Measurements from ENCODE around the gene RBMS3. TPM values are rescaled to one million over a fixed set of nuclear protein-coding genes. Genes with fewer than 3 reads are reported as not detected.
"Not testable (repeated sequence)": the region's sequence is repeated elsewhere in the genome, so short reads cannot be mapped to it uniquely, and the experiment has no call there.

The RBMS3 gene
- total RNA-seq, 3 donors from 2014 or later, result 0.81 to 1.9 (median 1.1) TPM

- Mint-ChIP-seq H3K36me3 (ENCODE audit: insufficient read depth) (no peaks in the 10 kb centered on the region), H3K4me3 (no peak overlapping the region), H3K4me1 (ENCODE audit: low read depth) (no peaks in the 10 kb centered on the region), H3K27me3 (ENCODE audit: low read depth) (no peaks in the 10 kb centered on the region), H3K9me3 (peaks cover 4% of the 10 kb centered on the region)
- no peak for DNase-seq
- no peak for ATAC-seq
Measured at GRCh38 chr3:29451920-29452319, 171.0 kb downstream of the RBMS3 start.

GRCh38 chr3:29452934-29453283 lies 172.0 kb downstream of the RBMS3 start:
- Mint-ChIP-seq H3K27me3 (ENCODE audit: low read depth) (no peaks in the 10 kb centered on the region), H3K4me3 (no peak overlapping the region), H3K4me1 (ENCODE audit: low read depth) (no peaks in the 10 kb centered on the region), H3K9me3 (peaks cover 4% of the 10 kb centered on the region), H3K36me3 (ENCODE audit: insufficient read depth) (no peaks in the 10 kb centered on the region)
- no peak for ATAC-seq
- DNase-seq, result no peak

- Mint-ChIP-seq H3K27me3 (ENCODE audit: low read depth) (no peaks in the 10 kb centered on the region), H3K4me3 (no peak overlapping the region), H3K4me1 (ENCODE audit: low read depth) (no peaks in the 10 kb centered on the region), H3K36me3 (ENCODE audit: insufficient read depth) (no peaks in the 10 kb centered on the region), H3K9me3 (peaks cover 4% of the 10 kb centered on the region)
- no peak for ATAC-seq
- DNase-seq, result no peak
Measured at GRCh38 chr3:29453284-29454001, 172.6 kb downstream of the RBMS3 start.

GRCh38 chr3:29454161-29454611 lies 173.3 kb downstream of the RBMS3 start:
- no peaks in the 10 kb centered on the region for H3K4me1 Mint-ChIP-seq (ENCODE audit: low read depth)
- H3K9me3 Mint-ChIP-seq, result peaks cover 4% of the 10 kb centered on the region
- ATAC-seq (no peak), DNase-seq (no peak)
- no peaks in the 10 kb centered on the region for H3K27me3 Mint-ChIP-seq (ENCODE audit: low read depth)
- H3K4me3 Mint-ChIP-seq, result no peak overlapping the region
- no peaks in the 10 kb centered on the region for H3K36me3 Mint-ChIP-seq (ENCODE audit: insufficient read depth)

- no peaks in the 10 kb centered on the region for H3K27me3 Mint-ChIP-seq (ENCODE audit: low read depth)
- no peaks in the 10 kb centered on the region for H3K4me1 Mint-ChIP-seq (ENCODE audit: low read depth)
- peaks cover 4% of the 10 kb centered on the region for H3K9me3 Mint-ChIP-seq
- DNase-seq (no peak), ATAC-seq (no peak)
- no peaks in the 10 kb centered on the region for H3K36me3 Mint-ChIP-seq (ENCODE audit: insufficient read depth)
- no peak overlapping the region for H3K4me3 Mint-ChIP-seq
Measured at GRCh38 chr3:29456901-29457300, 176.0 kb downstream of the RBMS3 start.

- H3K4me3 Mint-ChIP-seq, result no peak overlapping the region
- no peak for ATAC-seq
Measured at GRCh38 chr3:29463304-29463703, 182.4 kb downstream of the RBMS3 start.

GRCh38 chr3:29465836-29466235 lies 185.0 kb downstream of the RBMS3 start:
- no peak for ATAC-seq
- DNase-seq, result no peak
- Mint-ChIP-seq H3K4me1 (ENCODE audit: low read depth) (no peaks in the 10 kb centered on the region), H3K4me3 (no peak overlapping the region), H3K9me3 (no peaks in the 10 kb centered on the region), H3K27me3 (ENCODE audit: low read depth) (no peaks in the 10 kb centered on the region), H3K36me3 (ENCODE audit: insufficient read depth) (no peaks in the 10 kb centered on the region)

More at GRCh38 chr3:29463304-29463703, 182.4 kb downstream of the RBMS3 start:
- Mint-ChIP-seq H3K4me1 (ENCODE audit: low read depth) (no peaks in the 10 kb centered on the region), H3K27me3 (ENCODE audit: low read depth) (no peaks in the 10 kb centered on the region), H3K36me3 (ENCODE audit: insufficient read depth) (no peaks in the 10 kb centered on the region), H3K9me3 (no peaks in the 10 kb centered on the region)
- no peak for DNase-seq

- Mint-ChIP-seq H3K27me3 (ENCODE audit: low read depth) (no peaks in the 10 kb centered on the region), H3K36me3 (ENCODE audit: insufficient read depth) (no peaks in the 10 kb centered on the region), H3K4me1 (ENCODE audit: low read depth) (no peaks in the 10 kb centered on the region), H3K9me3 (no peaks in the 10 kb centered on the region), H3K4me3 (no peak overlapping the region)
- ATAC-seq (no peak), DNase-seq (no peak)
Measured at GRCh38 chr3:29466442-29466841, 185.6 kb downstream of the RBMS3 start.

- H3K9me3 Mint-ChIP-seq, result no peaks in the 10 kb centered on the region
- H3K36me3 Mint-ChIP-seq (ENCODE audit: insufficient read depth), result no peaks in the 10 kb centered on the region
- no peaks in the 10 kb centered on the region for H3K27me3 Mint-ChIP-seq (ENCODE audit: low read depth)
- no peak overlapping the region for H3K4me3 Mint-ChIP-seq
- ATAC-seq (no peak), DNase-seq (no peak)
- H3K4me1 Mint-ChIP-seq (ENCODE audit: low read depth), result no peaks in the 10 kb centered on the region
Measured at GRCh38 chr3:29468187-29468586, 187.3 kb downstream of the RBMS3 start.

- not testable (repeated sequence) for H3K9me3 Mint-ChIP-seq; ATAC-seq; DNase-seq; H3K4me1 Mint-ChIP-seq (ENCODE audit: low read depth); H3K36me3 Mint-ChIP-seq (ENCODE audit: insufficient read depth); H3K4me3 Mint-ChIP-seq; H3K27me3 Mint-ChIP-seq (ENCODE audit: low read depth)
Measured at GRCh38 chr3:29473481-29474170, 192.8 kb downstream of the RBMS3 start.

GRCh38 chr3:29475305-29475840 lies 194.5 kb downstream of the RBMS3 start:
- no peak for DNase-seq
- Mint-ChIP-seq H3K27me3 (ENCODE audit: low read depth) (no peaks in the 10 kb centered on the region), H3K9me3 (no peaks in the 10 kb centered on the region), H3K4me1 (ENCODE audit: low read depth) (no peaks in the 10 kb centered on the region), H3K4me3 (no peak overlapping the region), H3K36me3 (ENCODE audit: insufficient read depth) (no peaks in the 10 kb centered on the region)
- no peak for ATAC-seq

GRCh38 chr3:29475854-29476253 lies 195.0 kb downstream of the RBMS3 start:
- DNase-seq, result no peak
- Mint-ChIP-seq H3K4me3 (no peak overlapping the region), H3K9me3 (no peaks in the 10 kb centered on the region), H3K36me3 (ENCODE audit: insufficient read depth) (no peaks in the 10 kb centered on the region), H3K4me1 (ENCODE audit: low read depth) (no peaks in the 10 kb centered on the region), H3K27me3 (ENCODE audit: low read depth) (no peaks in the 10 kb centered on the region)
- ATAC-seq, result no peak

- Mint-ChIP-seq H3K9me3 (no peaks in the 10 kb centered on the region), H3K4me3 (no peak overlapping the region), H3K27me3 (ENCODE audit: low read depth) (no peaks in the 10 kb centered on the region), H3K36me3 (ENCODE audit: insufficient read depth) (no peaks in the 10 kb centered on the region), H3K4me1 (ENCODE audit: low read depth) (no peaks in the 10 kb centered on the region)
- DNase-seq (no peak), ATAC-seq (no peak)
Measured at GRCh38 chr3:29478611-29479010, 197.7 kb downstream of the RBMS3 start.

- no peaks in the 10 kb centered on the region for H3K9me3 Mint-ChIP-seq
- no peaks in the 10 kb centered on the region for H3K27me3 Mint-ChIP-seq (ENCODE audit: low read depth)
- DNase-seq (no peak), ATAC-seq (no peak)
- no peaks in the 10 kb centered on the region for H3K4me1 Mint-ChIP-seq (ENCODE audit: low read depth)
- no peak overlapping the region for H3K4me3 Mint-ChIP-seq
- no peaks in the 10 kb centered on the region for H3K36me3 Mint-ChIP-seq (ENCODE audit: insufficient read depth)
Measured at GRCh38 chr3:29481249-29481648, 200.4 kb downstream of the RBMS3 start.

Data from activated T-cell treated with anti-CD3 and anti-CD28 coated beads, Interleukin-2, amount 50 U/mL, for 4 hours (primary cell).